Measurements from ENCODE around the gene ARHGAP42. TPM values are rescaled to one million over a fixed set of nuclear protein-coding genes. Genes with fewer than 3 reads are reported as not detected.
"Not testable (repeated sequence)": the region's sequence is repeated elsewhere in the genome, so short reads cannot be mapped to it uniquely, and the experiment has no call there.

Gene ARHGAP42
- total and polyA plus RNA-seq, 10 of the 15 experiments (the other 5 are each of a cell fraction or from before 2014, with no cell fraction given): 1.8 to 6.3 (median 3.2) TPM

GRCh38 chr11:101011881-101012280 is 324.8 kb downstream of the ARHGAP42 start:
- H3K79me2 ChIP-seq (ENCODE audit: control insufficient read depth, insufficient read depth, low read length): no peaks in the 10 kb centered on the region
- no peaks in the 10 kb centered on the region for H3K27me3 ChIP-seq (replicated peaks in 1 of 2; ENCODE audit: control insufficient read depth in 2 of 2, insufficient read depth in 2 of 2, low read length in 1 of 2)
- ChIA-PET SMC1A (ENCODE audit: uncharacterized antibody, unreplicated experiment) (no interaction called here), CTCF (no interaction called here), POLR2A (no interaction called here), RAD21 (ENCODE audit: unreplicated experiment) (no interaction called here)
- no peak overlapping the region for H3K27ac ChIP-seq (ENCODE audit: control insufficient read depth, insufficient read depth)
- no TSS peak for BruUV-seq (replicated peaks)
- no peak overlapping the region for H3K9ac ChIP-seq (ENCODE audit: control insufficient read depth, insufficient read depth, low read length)
- TF ChIP-seq MXI1 (IDR thresholded peaks at IDR 0.05; ENCODE audit: low read depth, low read length): no peak
- no peak for TF ChIP-seq WRNIP1 (IDR thresholded peaks at IDR 0.05; ENCODE audit: borderline replicate concordance, low read depth, low read length)
- TF ChIP-seq NR2F1 (conservative IDR thresholded peaks at IDR 0.05): no peak
- TF ChIP-seq, protein P1, sequence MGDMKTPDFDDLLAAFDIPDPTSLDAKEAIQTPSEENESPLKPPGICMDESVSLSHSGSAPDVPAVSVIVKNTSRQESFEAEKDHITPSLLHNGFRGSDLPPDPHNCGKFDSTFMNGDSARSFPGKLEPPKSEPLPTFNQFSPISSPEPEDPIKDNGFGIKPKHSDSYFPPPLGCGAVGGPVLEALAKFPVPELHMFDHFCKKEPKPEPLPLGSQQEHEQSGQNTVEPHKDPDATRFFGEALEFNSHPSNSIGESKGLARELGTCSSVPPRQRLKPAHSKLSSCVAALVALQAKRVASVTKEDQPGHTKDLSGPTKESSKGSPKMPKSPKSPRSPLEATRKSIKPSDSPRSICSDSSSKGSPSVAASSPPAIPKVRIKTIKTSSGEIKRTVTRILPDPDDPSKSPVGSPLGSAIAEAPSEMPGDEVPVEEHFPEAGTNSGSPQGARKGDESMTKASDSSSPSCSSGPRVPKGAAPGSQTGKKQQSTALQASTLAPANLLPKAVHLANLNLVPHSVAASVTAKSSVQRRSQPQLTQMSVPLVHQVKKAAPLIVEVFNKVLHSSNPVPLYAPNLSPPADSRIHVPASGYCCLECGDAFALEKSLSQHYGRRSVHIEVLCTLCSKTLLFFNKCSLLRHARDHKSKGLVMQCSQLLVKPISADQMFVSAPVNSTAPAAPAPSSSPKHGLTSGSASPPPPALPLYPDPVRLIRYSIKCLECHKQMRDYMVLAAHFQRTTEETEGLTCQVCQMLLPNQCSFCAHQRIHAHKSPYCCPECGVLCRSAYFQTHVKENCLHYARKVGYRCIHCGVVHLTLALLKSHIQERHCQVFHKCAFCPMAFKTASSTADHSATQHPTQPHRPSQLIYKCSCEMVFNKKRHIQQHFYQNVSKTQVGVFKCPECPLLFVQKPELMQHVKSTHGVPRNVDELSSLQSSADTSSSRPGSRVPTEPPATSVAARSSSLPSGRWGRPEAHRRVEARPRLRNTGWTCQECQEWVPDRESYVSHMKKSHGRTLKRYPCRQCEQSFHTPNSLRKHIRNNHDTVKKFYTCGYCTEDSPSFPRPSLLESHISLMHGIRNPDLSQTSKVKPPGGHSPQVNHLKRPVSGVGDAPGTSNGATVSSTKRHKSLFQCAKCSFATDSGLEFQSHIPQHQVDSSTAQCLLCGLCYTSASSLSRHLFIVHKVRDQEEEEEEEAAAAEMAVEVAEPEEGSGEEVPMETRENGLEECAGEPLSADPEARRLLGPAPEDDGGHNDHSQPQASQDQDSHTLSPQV (IDR thresholded peaks at IDR 0.05): no peak
- TF ChIP-seq EGR1 (IDR thresholded peaks at IDR 0.05; ENCODE audit: borderline replicate concordance in 1 of 2, low read depth in 2 of 2, low read length in 2 of 2): no peak
- no peak for TF ChIP-seq YBX1 (IDR thresholded peaks at IDR 0.05)
- no peak for TF ChIP-seq TCF7 (IDR thresholded peaks at IDR 0.05; ENCODE audit: borderline replicate concordance)
- no peak for TF ChIP-seq ZNF207 (IDR thresholded peaks at IDR 0.05; ENCODE audit: borderline replicate concordance)
- no peak for TF ChIP-seq MYB (IDR thresholded peaks at IDR 0.05; ENCODE audit: borderline replicate concordance, low read depth, low read length)
- no peak for TF ChIP-seq NFIC (IDR thresholded peaks at IDR 0.05; ENCODE audit: low read depth, low read length)
- no peak for ATAC-seq
- no peaks in the 10 kb centered on the region for H4K20me1 ChIP-seq (ENCODE audit: control insufficient read depth, insufficient read depth)
- WGBS (ENCODE audit: insufficient coverage, insufficient replicate concordance, low lambda C conversion rate, missing lambda C conversion rate): 47% methylated on average over 5 of the region's 5 CpGs
- no peak for FAIRE-seq
- H3K9me3 ChIP-seq (replicated peaks; ENCODE audit: control insufficient read depth, insufficient read depth, low read length): no peaks in the 10 kb centered on the region
- DNase-seq (ENCODE audit: low read depth, low spot score): no peak
- H3K4me1 ChIP-seq (ENCODE audit: control insufficient read depth, insufficient read depth, low read length): no peaks in the 10 kb centered on the region
- no peak overlapping the region for H2AFZ ChIP-seq (ENCODE audit: control insufficient read depth, low read depth, low read length)
- intact Hi-C loops (cut with micrococcal nuclease; ENCODE audit: unreplicated experiment): no loop called here
- in situ Hi-C loops (cut with MboI): no loop called here
- H3K36me3 ChIP-seq (ENCODE audit: control insufficient read depth in 2 of 2, insufficient read depth in 2 of 2, low read length in 1 of 2): no peaks in the 10 kb centered on the region
- H3K4me2 ChIP-seq (ENCODE audit: control insufficient read depth, insufficient read depth): no peak overlapping the region
- H3K4me3 ChIP-seq: no peak overlapping the region

- CTCF ChIA-PET; H3K36me3 ChIP-seq (ENCODE audit: control insufficient read depth in 2 of 2, insufficient read depth in 2 of 2, low read length in 1 of 2); FAIRE-seq; H3K79me2 ChIP-seq (ENCODE audit: control insufficient read depth, insufficient read depth, low read length); SMC1A ChIA-PET (ENCODE audit: uncharacterized antibody, unreplicated experiment); POLR2A ChIA-PET; H3K27ac ChIP-seq (ENCODE audit: control insufficient read depth, insufficient read depth); H4K20me1 ChIP-seq (ENCODE audit: control insufficient read depth, insufficient read depth); H3K9me3 ChIP-seq (replicated peaks; ENCODE audit: control insufficient read depth, insufficient read depth, low read length); H3K27me3 ChIP-seq (replicated peaks in 1 of 2; ENCODE audit: control insufficient read depth in 2 of 2, insufficient read depth in 2 of 2, low read length in 1 of 2); BruUV-seq (replicated peaks); H3K4me2 ChIP-seq (ENCODE audit: control insufficient read depth, insufficient read depth); H3K4me1 ChIP-seq (ENCODE audit: control insufficient read depth, insufficient read depth, low read length); H3K9ac ChIP-seq (ENCODE audit: control insufficient read depth, insufficient read depth, low read length); DNase-seq (ENCODE audit: low read depth, low spot score); in situ Hi-C loops (cut with MboI); H2AFZ ChIP-seq (ENCODE audit: control insufficient read depth, low read depth, low read length); ATAC-seq; H3K4me3 ChIP-seq; intact Hi-C loops (cut with micrococcal nuclease; ENCODE audit: unreplicated experiment); RAD21 ChIA-PET (ENCODE audit: unreplicated experiment): not testable (repeated sequence)
Measured at GRCh38 chr11:101013702-101014101, 326.6 kb downstream of the ARHGAP42 start.

Measured in GM12878 (cell line).